ENCODE results near the gene NFIA. TPM values are rescaled to one million over a fixed set of nuclear protein-coding genes. Genes with fewer than 3 reads are reported as not detected.

NFIA gene
- total and polyA plus RNA-seq, 2 of the 13 experiments (the other 11 are each of a cell fraction or from before 2014, with no cell fraction given): 14.7 to 28.5 TPM

GRCh38 chr1:61397495-61397894 is 315.1 kb downstream of the NFIA start:
- ChIA-PET CTCF (ENCODE audit: low intra/inter-chr PET ratio, low total read pairs) (no interaction called here), POLR2A (no interaction called here)
- TF ChIP-seq ZNF629 (CRISPR knock-in tag; conservative IDR thresholded peaks at IDR 0.05): peak; percentile 64
- no peak for TF ChIP-seq RFX5 (IDR thresholded peaks at IDR 0.05; ENCODE audit: low read depth, low read length)
- FAIRE-seq (no peak), ATAC-seq (no peak), DNase-seq (ENCODE audit: low spot score) (no peak)
- 99% methylated on average over 6 of the region's 6 CpGs for WGBS (ENCODE audit: low lambda C conversion rate)
- Histone ChIP-seq H3K4me3 (replicated peaks in 1 of 3; ENCODE audit: insufficient read depth in 1 of 3, low read depth in 2 of 3, low read length in 3 of 3) (no peak overlapping the region), H3K36me3 (replicated peaks in 1 of 2; ENCODE audit: control insufficient read depth in 1 of 2, insufficient read depth in 2 of 2, low read length in 2 of 2) (peaks cover 8 to 57% of the 10 kb centered on the region in 2 experiments; a peak in 4 of 5 replicates), H3K79me2 (ENCODE audit: insufficient read depth, low read length) (no peaks in the 10 kb centered on the region), H3K4me1 (ENCODE audit: insufficient read depth, low read length) (no peaks in the 10 kb centered on the region), H2AFZ (ENCODE audit: low read length) (no peak overlapping the region), H3K27me3 (ENCODE audit: control insufficient read depth in 1 of 2, insufficient read depth in 2 of 2, low read length in 2 of 2) (no peaks in the 10 kb centered on the region), H3K9ac (ENCODE audit: insufficient read depth, low read depth, low read length) (no peak overlapping the region), H3K27ac (ENCODE audit: extremely low read length, insufficient read depth, low read length) (no peak overlapping the region), H4K20me1 (ENCODE audit: insufficient read depth, low read length) (no peaks in the 10 kb centered on the region), H3K9me3 (ENCODE audit: low read length) (no peaks in the 10 kb centered on the region), H3K4me2 (ENCODE audit: low read depth, low read length) (no peak overlapping the region)
- in situ Hi-C loops (cut with HindIII; ENCODE audit: extremely low pct_ligation_motif_present, low pct_unique_long_range_greater_than_20kb): no loop called here
- intact Hi-C loops (cut with micrococcal nuclease; ENCODE audit: unreplicated experiment): no loop called here
- BruUV-seq (replicated peaks): no TSS peak

DNA sequence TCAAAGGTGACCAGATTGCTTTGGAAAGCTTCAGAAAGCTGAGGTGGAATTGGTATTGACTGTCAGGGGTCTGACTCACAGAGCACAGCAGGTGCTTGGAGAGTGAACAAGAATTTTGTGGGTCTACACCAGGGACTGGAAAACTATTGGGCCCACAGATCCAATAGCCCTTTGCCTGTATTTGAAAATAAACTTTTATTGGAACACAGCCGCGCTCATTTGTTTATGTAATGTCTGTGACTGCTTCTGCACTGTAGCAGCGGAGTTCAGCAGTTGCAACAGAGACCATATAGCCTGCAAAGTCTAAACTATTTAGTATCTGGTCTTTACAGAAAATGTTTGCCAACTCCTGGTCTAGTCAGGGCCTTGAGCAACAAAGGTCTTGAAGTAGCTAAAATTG is 315.6 kb downstream of the NFIA start:
- FAIRE-seq: no peak
- ATAC-seq: no peak
- H4K20me1 ChIP-seq (ENCODE audit: insufficient read depth, low read length): no peaks in the 10 kb centered on the region
- CTCF ChIA-PET (ENCODE audit: low intra/inter-chr PET ratio, low total read pairs): no interaction called here
- no peaks in the 10 kb centered on the region for H3K4me1 ChIP-seq (ENCODE audit: insufficient read depth, low read length)
- no TSS peak for BruUV-seq (replicated peaks)
- no peak overlapping the region for H3K4me3 ChIP-seq (replicated peaks in 1 of 3; ENCODE audit: insufficient read depth in 1 of 3, low read depth in 2 of 3, low read length in 3 of 3)
- intact Hi-C loops (cut with micrococcal nuclease; ENCODE audit: unreplicated experiment): no loop called here
- POLR2A ChIA-PET: no interaction called here
- H3K4me2 ChIP-seq (ENCODE audit: low read depth, low read length): no peak overlapping the region
- no peaks in the 10 kb centered on the region for H3K79me2 ChIP-seq (ENCODE audit: insufficient read depth, low read length)
- peaks cover 8 to 57% of the 10 kb centered on the region in 2 experiments; a peak in 4 of 5 replicates for H3K36me3 ChIP-seq (replicated peaks in 1 of 2; ENCODE audit: control insufficient read depth in 1 of 2, insufficient read depth in 2 of 2, low read length in 2 of 2)
- in situ Hi-C loops (cut with HindIII; ENCODE audit: extremely low pct_ligation_motif_present, low pct_unique_long_range_greater_than_20kb): no loop called here
- no peak for DNase-seq (ENCODE audit: low spot score)
- WGBS (ENCODE audit: low lambda C conversion rate): 100% methylated on average over 3 of the region's 3 CpGs
- no peak overlapping the region for H2AFZ ChIP-seq (ENCODE audit: low read length)
- H3K27me3 ChIP-seq (ENCODE audit: control insufficient read depth in 1 of 2, insufficient read depth in 2 of 2, low read length in 2 of 2): no peaks in the 10 kb centered on the region
- no peak overlapping the region for H3K27ac ChIP-seq (ENCODE audit: extremely low read length, insufficient read depth, low read length)
- H3K9ac ChIP-seq (ENCODE audit: insufficient read depth, low read depth, low read length): no peak overlapping the region
- no peaks in the 10 kb centered on the region for H3K9me3 ChIP-seq (ENCODE audit: low read length)
- no peak for TF ChIP-seq RELA (CRISPR knock-in tag; IDR thresholded peaks at IDR 0.05)
- TF ChIP-seq ZNF598 (CRISPR knock-in tag; IDR thresholded peaks at IDR 0.05; ENCODE audit: borderline replicate concordance): no peak
- no peak for TF ChIP-seq MAF1 (CRISPR knock-in tag; IDR thresholded peaks at IDR 0.05; ENCODE audit: borderline replicate concordance)
- no peak for TF ChIP-seq PHF8 (CRISPR knock-in tag; IDR thresholded peaks at IDR 0.05)
- TF ChIP-seq DNMT1 (CRISPR knock-in tag; IDR thresholded peaks at IDR 0.05): no peak
- TF ChIP-seq, protein P1, sequence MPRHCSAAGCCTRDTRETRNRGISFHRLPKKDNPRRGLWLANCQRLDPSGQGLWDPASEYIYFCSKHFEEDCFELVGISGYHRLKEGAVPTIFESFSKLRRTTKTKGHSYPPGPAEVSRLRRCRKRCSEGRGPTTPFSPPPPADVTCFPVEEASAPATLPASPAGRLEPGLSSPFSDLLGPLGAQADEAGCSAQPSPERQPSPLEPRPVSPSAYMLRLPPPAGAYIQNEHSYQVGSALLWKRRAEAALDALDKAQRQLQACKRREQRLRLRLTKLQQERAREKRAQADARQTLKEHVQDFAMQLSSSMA (CRISPR knock-in tag; IDR thresholded peaks at IDR 0.05): no peak
- TF ChIP-seq, protein P2, sequence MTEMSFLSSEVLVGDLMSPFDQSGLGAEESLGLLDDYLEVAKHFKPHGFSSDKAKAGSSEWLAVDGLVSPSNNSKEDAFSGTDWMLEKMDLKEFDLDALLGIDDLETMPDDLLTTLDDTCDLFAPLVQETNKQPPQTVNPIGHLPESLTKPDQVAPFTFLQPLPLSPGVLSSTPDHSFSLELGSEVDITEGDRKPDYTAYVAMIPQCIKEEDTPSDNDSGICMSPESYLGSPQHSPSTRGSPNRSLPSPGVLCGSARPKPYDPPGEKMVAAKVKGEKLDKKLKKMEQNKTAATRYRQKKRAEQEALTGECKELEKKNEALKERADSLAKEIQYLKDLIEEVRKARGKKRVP (CRISPR knock-in tag; IDR thresholded peaks at IDR 0.05): no peak
- TF ChIP-seq DNMT3B (CRISPR knock-in tag; conservative IDR thresholded peaks at IDR 0.05): no peak
- TF ChIP-seq CEBPB (IDR thresholded peaks at IDR 0.05; ENCODE audit: borderline replicate concordance, low read depth, low read length): no peak
- TF ChIP-seq NFE2L2 (IDR thresholded peaks at IDR 0.05; ENCODE audit: low read length): no peak
- no peak for TF ChIP-seq HOXA3 (CRISPR knock-in tag; IDR thresholded peaks at IDR 0.05)
- no peak for TF ChIP-seq PBX2 (CRISPR knock-in tag; IDR thresholded peaks at IDR 0.05)
- TF ChIP-seq PTBP1 (IDR thresholded peaks at IDR 0.05; ENCODE audit: low read depth, low read length, poor library complexity, severe bottlenecking): no peak
- TF ChIP-seq ZNF501 (CRISPR knock-in tag; IDR thresholded peaks at IDR 0.05): no peak
- no peak for TF ChIP-seq FOXO1 (CRISPR knock-in tag; IDR thresholded peaks at IDR 0.05)
- TF ChIP-seq ARHGAP35 (CRISPR knock-in tag; IDR thresholded peaks at IDR 0.05; ENCODE audit: borderline replicate concordance): no peak
- no peak for TF ChIP-seq RBAK (CRISPR knock-in tag; IDR thresholded peaks at IDR 0.05)
- TF ChIP-seq SP5 (CRISPR knock-in tag; IDR thresholded peaks at IDR 0.05; ENCODE audit: borderline replicate concordance, low read depth): no peak
